GM18519 (cell line): ENCODE data around the gene CAMKK1.
A peak's percentile ranks its signal among the peaks of the same experiment; 100 is the strongest.
"Not testable (repeated sequence)": the region's sequence is repeated elsewhere in the genome, so short reads cannot be mapped to it uniquely, and the experiment has no call there.

ENCODE experiments used
- ATAC-seq: cut with Tn5 transposase; IDR thresholded peaks from one replicate; pipeline ENCODE4 v1.9.1; 2021; ENCODE audit warnings: mild to moderate bottlenecking, moderate library complexity; ENCODE audit not compliant: unreplicated experiment, low FRiP score

The CAMKK1 gene

GRCh38 chr17:3848229-3848835, 44.5 kb downstream of the CAMKK1 start:
- ATAC-seq: no peak

- no peak for ATAC-seq
Measured at GRCh38 chr17:3847165-3847670, 45.6 kb downstream of the CAMKK1 start.

- ATAC-seq: no peak
Measured at GRCh38 chr17:3846437-3847164, 46.3 kb downstream of the CAMKK1 start.

- peak; percentile 90 for ATAC-seq
Measured at GRCh38 chr17:3845621-3846436, 47.0 kb downstream of the CAMKK1 start, which contains the start of gene NCBP3. Gene NCBP3 (minus strand): TSS chr17:3846246. CDS start chr17:3846223, 23 bp downstream.

- no peak for ATAC-seq
Measured at GRCh38 chr17:3845291-3845620, 47.6 kb downstream of the CAMKK1 start.

- not testable (repeated sequence) for ATAC-seq
Measured at GRCh38 chr17:3844556-3844955, 48.3 kb downstream of the CAMKK1 start.

- no peak for ATAC-seq
Measured at GRCh38 chr17:3843935-3844516, 48.8 kb downstream of the CAMKK1 start.

- ATAC-seq: no peak
Measured at GRCh38 chr17:3838206-3838605, 54.6 kb downstream of the CAMKK1 start.

GRCh38 chr17:3836551-3836950, 56.3 kb downstream of the CAMKK1 start:
- no peak for ATAC-seq

- no peak for ATAC-seq
Measured at GRCh38 chr17:3835410-3836229, 57.2 kb downstream of the CAMKK1 start.

GRCh38 chr17:3834811-3835210, 58.0 kb downstream of the CAMKK1 start:
- no peak for ATAC-seq

- ATAC-seq: no peak
Measured at GRCh38 chr17:3828852-3829232, 64.0 kb downstream of the CAMKK1 start.

- ATAC-seq: no peak
Measured at GRCh38 chr17:3828151-3828851, 64.6 kb downstream of the CAMKK1 start.

- ATAC-seq: no peak
Measured at GRCh38 chr17:3827124-3827773, 65.6 kb downstream of the CAMKK1 start.

- no peak for ATAC-seq
Measured at GRCh38 chr17:3826191-3826590, 66.7 kb downstream of the CAMKK1 start.

- no peak for ATAC-seq
Measured at GRCh38 chr17:3821101-3821500, 71.8 kb downstream of the CAMKK1 start.

GRCh38 chr17:3818786-3819185, 74.1 kb downstream of the CAMKK1 start:
- ATAC-seq: no peak

- ATAC-seq: no peak
Measured at GRCh38 chr17:3817851-3818605, 74.8 kb downstream of the CAMKK1 start.
